ENCODE measurements around the gene NANOS3.

DNA sequence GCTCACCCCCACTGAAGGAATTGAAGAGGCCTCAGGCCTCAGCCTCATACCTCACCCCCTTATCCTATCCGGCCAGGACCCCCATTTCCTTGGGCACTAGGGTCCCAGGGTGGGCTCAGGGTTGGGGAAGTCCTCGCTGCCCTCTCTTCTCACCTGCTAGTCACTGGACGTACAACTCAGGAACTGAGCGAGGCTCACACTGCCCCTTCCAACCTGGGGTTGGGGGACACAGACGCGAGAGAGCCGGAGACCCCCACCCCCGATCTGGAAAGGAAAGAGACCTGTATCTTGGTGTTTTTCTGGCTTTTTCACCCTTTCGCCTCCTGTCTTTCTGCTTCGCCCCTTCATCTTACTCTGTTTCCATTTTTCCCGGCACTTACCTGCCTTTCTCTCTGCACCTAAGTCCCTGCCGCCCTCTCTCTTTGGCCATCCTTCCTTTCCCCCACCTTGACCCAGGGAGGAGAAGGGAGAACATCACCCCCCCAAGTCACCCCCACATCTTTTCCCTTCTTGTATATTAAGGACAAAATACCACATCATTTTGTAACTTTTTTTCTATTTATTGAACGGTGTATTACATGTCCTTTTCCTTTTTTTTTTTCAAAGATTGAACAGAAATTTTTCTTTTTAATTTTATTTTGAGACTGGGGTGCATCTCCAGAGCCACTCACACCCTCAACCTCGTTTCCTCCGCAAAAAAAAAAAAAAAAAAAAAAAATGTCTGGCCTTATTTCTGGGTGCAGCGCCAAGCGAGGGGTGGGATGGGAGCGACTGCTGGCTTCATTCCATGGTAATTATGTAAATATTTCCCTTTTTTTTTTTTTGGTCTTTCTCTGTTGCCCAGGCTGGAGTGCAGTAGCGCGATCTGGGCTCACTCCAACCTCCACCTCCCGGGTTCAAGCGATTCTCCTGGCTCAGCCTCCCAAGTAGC is 45.1 kb upstream of the NANOS3 start:
- TF ChIP-seq, protein P1, sequence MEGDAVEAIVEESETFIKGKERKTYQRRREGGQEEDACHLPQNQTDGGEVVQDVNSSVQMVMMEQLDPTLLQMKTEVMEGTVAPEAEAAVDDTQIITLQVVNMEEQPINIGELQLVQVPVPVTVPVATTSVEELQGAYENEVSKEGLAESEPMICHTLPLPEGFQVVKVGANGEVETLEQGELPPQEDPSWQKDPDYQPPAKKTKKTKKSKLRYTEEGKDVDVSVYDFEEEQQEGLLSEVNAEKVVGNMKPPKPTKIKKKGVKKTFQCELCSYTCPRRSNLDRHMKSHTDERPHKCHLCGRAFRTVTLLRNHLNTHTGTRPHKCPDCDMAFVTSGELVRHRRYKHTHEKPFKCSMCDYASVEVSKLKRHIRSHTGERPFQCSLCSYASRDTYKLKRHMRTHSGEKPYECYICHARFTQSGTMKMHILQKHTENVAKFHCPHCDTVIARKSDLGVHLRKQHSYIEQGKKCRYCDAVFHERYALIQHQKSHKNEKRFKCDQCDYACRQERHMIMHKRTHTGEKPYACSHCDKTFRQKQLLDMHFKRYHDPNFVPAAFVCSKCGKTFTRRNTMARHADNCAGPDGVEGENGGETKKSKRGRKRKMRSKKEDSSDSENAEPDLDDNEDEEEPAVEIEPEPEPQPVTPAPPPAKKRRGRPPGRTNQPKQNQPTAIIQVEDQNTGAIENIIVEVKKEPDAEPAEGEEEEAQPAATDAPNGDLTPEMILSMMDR (IDR thresholded peaks at IDR 0.05), result no peak
- TF ChIP-seq EZH2 (IDR thresholded peaks at IDR 0.05), result no peak

Data from neural progenitor cell (in vitro differentiated cells).